Erythroblast (primary cell): ENCODE measurements around the gene KNCN.

Experiments used
- GATA1 ChIP-seq: IDR thresholded peaks from 2 replicates; pipeline ENCODE4 v1.6.1; 2011; ENCODE audit warnings: low read depth, mild to moderate bottlenecking, control low read depth, low read length, moderate library complexity
- POLR2A ChIP-seq: IDR thresholded peaks from 2 replicates; pipeline ENCODE4 v1.6.1; 2011; ENCODE audit warnings: mild to moderate bottlenecking, low read length

- TF ChIP-seq POLR2A (no peak), GATA1 (no peak)
These were observed 18.1 kb downstream of the KNCN start for GRCh38 chr1:46533179-46533864.
